ENCODE results near the gene EIF2S2.

GRCh38 chr20:34155836-34156235, 43.8 kb upstream of the EIF2S2 start:
- TF ChIP-seq YY1 (IDR thresholded peaks at IDR 0.05; ENCODE audit: extremely low read depth, insufficient replicate concordance, low read depth, low read length) = no peak
- TF ChIP-seq EZH2 (IDR thresholded peaks at IDR 0.05) = no peak
- TF ChIP-seq ZNF274 (IDR thresholded peaks at IDR 0.05; ENCODE audit: low read depth, low read length) = no peak
- TF ChIP-seq CTCF (IDR thresholded peaks at IDR 0.05 in 2 of 3, conservative IDR thresholded peaks at IDR 0.05 in 1 of 3; ENCODE audit: borderline replicate concordance in 1 of 3, insufficient read depth in 1 of 3, low read depth in 2 of 3, low read length in 2 of 3) = no peak
- TF ChIP-seq POLR2A (IDR thresholded peaks at IDR 0.05; ENCODE audit: borderline replicate concordance, extremely low read depth, insufficient read depth, insufficient read length) = no peak
- no peak for TF ChIP-seq ATF3 (IDR thresholded peaks at IDR 0.05)

Data from HCT116 (cell line).